Stimulated activated CD8-positive, alpha-beta memory T cell treated with anti-CD3 and anti-CD28 coated beads, Interleukin-12 subunit alpha, Interleukin-12 subunit beta, amount 100 ng/mL, for 4 hours (primary cell): Measurements from ENCODE around the gene KCNK4.

Source experiments
- DNase-seq: peaks from one replicate; pipeline ENCODE4 v3.0.0-alpha.2; 2020; ENCODE audit warnings: low read depth

Gene KCNK4

GRCh38 chr11:64268893-64269539, 22.1 kb upstream of the KCNK4 start:
- DNase-seq: no peak

GRCh38 chr11:64269540-64270220, 21.4 kb upstream of the KCNK4 start:
- peak; percentile 97 for DNase-seq

DNA sequence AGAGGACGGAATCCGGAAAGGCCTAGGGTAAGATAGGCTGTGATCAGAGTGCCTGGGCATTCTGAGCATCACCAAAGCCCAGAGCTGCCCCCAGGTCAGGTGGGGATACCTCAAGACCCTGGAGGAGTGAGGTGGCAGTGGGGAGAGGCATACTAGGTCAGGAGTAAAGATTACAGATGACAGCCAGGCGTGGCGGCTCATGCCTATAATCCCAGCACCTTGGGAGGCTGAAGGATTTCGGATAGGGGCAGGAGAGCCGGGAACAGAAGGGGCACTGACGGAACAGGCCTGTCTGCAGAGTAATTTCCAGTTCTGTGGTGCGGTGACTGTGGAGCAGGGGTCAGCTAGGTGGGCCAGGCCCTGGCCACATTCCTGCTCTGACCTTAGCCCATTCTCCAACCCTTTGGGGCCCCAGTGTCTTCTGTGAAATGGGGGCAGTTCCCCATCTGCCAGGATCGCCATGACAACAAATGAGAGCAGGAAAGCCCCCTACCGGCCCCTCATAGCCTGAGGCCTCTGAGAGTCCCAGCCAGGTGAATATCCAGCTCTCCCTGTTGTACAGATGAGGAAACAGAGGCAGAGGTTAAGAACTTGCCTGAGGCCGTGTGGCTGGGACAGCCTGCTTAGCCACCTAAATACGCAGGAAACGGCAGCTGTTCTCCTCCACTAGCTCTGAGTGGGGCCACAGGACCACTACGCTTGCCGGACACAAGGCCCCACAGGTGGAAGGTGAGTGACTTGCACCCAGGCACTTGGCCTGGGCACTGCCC, 15.9 kb upstream of the KCNK4 start:
- DNase-seq: no peak

DNA sequence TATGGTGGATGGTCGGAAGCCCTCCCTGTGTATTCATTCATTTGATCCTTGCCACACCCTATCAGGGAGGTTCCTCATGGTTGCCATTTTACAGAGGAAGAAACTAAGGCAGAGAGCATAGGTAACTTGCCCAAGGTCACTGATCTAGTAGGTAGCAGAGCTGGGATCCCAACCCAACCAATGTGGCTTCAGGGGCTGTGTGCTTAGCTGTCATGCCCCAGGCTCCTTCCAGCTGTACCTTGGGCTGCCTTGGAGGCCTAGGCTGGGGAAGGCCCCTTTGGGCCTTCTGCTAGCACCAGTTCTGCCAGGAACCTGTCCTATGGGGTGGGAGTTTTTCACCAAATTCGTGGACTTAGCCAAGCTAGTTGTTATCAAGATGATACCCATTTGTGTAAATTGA, 15.3 kb upstream of the KCNK4 start:
- no peak for DNase-seq

- DNase-seq: no peak
Measured at GRCh38 chr11:64276653-64277431, 14.3 kb upstream of the KCNK4 start.

DNA sequence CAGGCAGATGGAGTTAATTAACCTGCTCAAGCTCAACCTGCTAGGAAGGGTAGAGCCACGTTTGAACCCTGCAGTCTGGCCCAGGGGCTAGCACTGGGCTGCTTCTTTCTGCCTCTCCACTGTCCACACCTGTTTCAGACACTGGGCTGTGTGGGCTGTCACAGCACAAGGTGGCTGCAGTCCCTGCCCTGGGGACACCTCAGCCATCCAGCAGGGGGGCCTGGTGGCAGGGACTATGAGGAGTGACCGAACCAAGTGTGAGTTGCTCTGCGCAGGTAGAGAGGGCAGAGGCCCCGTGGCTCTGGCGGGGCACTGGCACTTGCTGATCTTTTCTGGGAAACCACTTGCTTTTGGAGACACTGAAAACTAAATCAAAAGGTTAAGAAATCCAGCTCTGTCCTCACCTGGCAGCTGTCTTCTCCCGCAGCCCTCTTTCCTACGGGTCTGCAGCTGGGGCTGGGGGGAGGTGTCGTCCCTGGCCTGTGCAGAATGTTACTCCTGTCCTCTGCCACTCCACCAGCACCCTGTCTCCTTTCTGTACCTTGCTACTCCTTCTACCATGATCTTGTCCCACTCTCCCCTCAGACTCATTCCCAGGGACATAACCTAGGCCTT, 12.4 kb upstream of the KCNK4 start:
- no peak for DNase-seq

DNA sequence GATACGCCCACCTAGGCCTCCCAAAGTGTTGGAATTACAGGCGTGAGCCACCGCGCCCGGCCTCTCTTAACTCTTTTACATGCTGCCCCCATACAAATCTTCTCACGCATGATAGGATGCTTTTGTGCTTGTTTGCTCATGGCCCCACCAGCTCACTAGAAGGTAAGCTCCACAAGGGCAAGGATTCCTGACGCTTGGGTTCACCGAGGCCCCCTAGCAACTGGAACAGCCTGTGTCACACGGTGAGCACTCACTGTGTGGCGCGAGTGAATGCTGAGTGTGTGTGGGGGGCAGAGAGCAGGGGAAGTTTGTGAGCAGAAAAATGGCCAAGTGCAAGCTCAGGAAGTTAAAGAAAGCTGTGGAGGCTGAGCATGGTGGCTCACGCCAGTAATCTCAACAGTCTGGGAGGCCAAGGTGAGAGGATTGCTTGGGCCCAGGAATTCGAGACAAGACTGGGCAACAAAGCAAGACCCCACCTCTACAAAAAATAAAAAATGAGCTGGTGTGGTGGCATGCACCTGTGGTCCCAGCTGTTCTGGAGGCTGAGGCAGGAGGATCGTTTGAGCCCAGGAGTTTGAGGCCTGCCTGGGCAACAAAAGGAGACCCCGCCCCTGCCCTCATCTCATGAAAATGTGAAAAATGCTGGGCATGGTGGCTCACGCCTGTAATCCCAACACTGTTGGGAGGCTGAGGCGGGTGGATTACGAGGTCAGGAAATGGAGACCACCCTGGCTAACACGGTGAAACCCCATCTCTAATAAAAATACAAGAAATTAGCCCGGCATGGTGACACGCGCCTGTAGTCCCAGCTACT, 8.9 kb upstream of the KCNK4 start:
- DNase-seq: no peak

GRCh38 chr11:64283092-64283491, 8.0 kb upstream of the KCNK4 start:
- DNase-seq: no peak

DNA sequence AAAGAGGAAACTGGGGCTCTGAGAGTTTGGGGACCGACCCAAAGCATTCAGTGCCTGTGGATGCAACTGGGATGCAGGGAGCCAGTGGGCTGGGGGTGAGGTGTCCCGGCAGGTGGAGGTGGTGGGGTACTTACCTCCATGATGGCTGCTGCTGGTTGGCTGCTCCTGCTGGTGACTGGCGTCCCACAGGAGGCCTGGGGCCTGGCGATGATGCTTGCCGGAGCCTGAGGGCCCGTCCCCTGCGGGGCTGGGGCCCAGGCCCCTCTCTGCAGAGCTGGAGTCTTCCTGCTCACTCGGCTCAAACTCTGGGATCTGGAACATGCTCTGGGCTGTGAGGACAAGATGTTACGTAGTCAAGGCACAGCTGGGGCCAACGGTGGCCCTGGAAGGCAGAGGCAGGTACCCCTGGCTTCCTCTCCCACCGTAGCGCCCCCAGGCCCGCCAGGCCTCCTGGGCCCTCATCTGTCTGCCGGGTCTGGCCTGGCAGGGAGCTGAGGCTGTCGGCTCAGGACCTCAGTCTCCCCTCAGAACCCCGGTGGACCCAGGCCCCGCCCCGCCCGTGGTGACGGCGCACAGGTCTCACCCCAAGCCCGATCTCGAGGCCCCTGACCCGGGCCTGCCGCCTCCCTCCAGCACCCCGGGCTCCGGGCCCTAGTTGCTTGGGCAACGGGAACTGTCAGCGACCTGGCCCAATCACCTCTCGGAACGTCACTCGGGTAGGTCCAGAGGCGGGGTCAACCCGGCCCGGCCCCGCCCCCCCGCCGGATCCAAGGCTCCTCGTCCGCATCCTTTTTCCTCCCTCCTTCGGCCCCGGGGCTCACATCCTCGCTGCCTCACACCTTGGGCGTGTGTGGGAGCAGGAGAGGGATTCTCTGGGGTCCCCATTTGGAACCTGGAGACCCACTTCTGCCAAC, 6.8 kb upstream of the KCNK4 start, which contains the start of gene BAD:
Gene BAD (minus strand): TSS at position 618 of the 914 bp plus-strand sequence. CDS start 297 bp downstream, at position 321.
- DNase-seq: peak; percentile 85

GRCh38 chr11:64284962-64285884, 5.9 kb upstream of the KCNK4 start, which contains the start of gene GPR137:
GPR137 (plus strand) TSS chr11:64285848; CDS start chr11:64286525, 677 bp downstream.
- DNase-seq: peak; percentile 90

- DNase-seq: no peak
Measured at GRCh38 chr11:64285885-64286800, 5.0 kb upstream of the KCNK4 start.

- DNase-seq: no peak
Measured at GRCh38 chr11:64286801-64287159, 4.3 kb upstream of the KCNK4 start.

DNA sequence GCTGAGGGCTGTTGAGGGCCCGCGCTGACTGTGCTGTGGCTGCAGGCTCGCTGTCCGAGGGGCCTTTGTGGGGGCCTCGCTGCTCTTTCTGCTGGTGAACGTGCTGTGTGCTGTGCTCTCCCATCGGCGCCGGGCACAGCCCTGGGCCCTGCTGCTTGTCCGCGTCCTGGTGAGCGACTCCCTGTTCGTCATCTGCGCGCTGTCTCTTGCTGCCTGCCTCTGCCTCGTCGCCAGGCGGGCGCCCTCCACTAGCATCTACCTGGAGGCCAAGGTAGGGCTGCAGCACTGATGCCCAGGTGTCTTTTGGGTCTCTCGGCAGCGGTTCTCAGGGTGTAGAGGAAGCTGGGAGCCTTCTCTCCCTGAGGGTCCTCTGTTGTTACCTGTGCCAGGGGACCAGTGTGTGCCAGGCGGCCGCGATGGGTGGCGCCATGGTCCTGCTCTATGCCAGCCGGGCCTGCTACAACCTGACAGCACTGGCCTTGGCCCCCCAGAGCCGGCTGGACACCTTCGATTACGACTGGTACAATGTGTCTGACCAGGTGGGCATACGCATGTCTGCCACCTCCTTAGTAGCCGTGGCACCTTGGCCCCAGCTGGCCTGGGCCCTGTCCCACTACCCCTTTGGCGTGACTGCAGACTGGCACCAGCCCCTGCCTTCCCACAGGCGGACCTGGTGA, 3.3 kb upstream of the KCNK4 start:
- no peak for DNase-seq

DNA sequence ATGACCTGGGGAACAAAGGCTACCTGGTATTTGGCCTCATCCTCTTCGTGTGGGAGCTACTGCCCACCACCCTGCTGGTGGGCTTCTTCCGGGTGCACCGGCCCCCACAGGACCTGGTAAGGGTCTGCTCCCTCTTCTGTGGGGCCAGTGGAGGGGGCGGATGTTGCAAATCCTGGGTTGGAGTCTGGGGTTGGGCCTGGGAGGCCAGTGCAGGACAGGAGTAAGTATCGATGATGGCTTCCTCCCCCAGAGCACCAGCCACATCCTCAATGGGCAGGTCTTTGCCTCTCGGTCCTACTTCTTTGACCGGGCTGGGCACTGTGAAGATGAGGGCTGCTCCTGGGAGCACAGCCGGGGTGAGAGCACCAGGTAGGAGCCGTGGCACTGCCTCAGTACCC, 2.8 kb upstream of the KCNK4 start:
- DNase-seq: no peak

DNA sequence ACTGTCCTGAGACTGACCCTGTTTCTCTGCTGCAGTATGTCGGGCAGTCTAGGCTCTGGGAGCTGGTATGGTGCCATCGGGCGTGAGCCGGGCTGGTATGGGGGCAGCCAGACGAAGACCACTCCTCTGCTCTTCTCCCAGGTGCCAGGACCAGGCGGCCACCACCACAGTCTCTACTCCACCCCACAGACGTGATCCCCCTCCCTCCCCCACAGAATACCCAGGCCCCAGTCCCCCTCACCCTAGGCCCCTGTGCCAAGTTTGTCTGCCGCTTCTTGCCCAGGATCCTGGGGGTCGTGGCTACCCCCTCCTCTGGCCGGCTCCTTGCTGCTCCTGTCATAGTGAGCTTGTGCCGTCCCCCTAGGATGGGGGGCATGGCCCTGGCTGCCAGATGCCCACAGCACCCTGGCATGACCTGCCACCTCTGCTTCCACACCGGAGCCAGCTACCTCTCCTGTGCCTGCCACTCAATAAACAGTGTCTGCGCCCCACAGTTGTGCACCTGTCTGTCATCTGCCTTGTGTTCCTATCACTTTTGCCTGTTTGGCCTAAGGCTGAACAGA, 2.0 kb upstream of the KCNK4 start:
- DNase-seq: no peak

DNA sequence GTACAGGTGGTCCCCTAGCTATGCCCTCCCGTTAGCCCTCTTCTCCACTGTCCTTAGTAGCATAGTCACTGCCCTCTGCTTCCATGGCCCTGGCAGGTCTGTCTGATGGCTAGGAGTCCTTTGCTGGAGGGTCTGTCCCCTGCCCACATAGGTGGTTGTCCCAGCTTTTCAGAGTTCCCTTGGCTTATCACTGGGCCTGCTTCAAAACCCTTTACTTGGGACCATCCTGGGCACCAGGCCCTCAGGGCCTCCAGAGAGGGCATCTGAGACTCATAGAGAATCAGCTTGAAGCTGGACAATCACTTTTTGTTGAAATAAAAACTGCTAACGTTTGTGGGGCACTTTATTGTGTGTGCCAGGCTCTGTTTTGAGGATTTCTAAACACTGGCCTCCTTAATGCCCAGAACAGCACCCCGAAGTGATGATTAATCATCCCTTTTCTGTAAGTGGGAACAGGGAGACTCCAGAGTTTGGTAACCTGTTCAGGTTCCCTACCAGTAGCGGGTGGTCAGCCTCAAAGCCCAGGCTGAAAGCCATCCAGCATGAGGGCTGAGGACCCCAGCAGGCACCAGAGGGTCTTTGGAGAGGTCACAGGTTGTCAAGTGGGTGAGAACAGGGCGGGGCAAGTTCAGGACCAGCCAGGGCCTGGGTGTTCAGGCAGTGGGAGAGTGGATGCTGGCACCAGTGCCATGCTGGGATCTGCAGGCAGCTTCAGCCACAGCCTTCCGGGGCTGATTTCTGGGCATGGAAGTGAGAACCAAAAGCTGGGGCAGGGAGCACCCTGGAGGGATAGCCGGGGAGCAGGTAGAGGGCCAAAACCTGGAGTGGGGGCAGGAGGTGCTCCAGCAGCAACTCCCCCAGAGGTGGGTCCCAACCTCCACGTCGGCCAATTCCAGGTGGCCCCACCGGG, 495 bp upstream of the KCNK4 start:
- DNase-seq: no peak
